Epithelial cell of proximal tubule (primary cell): ENCODE data around the gene PPP2R5D. TPM values are rescaled to one million over a fixed set of nuclear protein-coding genes. Genes with fewer than 3 reads are reported as not detected.
A peak's percentile ranks its signal among the peaks of the same experiment; 100 is the strongest.

Experiments used
- DNase-seq: peaks from one replicate; pipeline ENCODE4 v3.0.0-alpha.2; 2011; ENCODE audit warnings: low read depth
- H3K4me3 ChIP-seq: 2 replicates; pipeline ENCODE4 v1.5.1; 2011; ENCODE audit warnings: low read depth, mild to moderate bottlenecking, low read length
- CTCF ChIP-seq: conservative IDR thresholded peaks from 2 replicates; pipeline ENCODE4 v1.5.1; 2012; ENCODE audit warnings: low read depth, mild to moderate bottlenecking, low read length
- total RNA-seq: library from RNA; depleted of rRNA; stranded (reverse); fragments of >200 nt; gene quantifications from 2 replicates; pipeline ENCODE4 v1.2.3, GENCODE V29; 2015

The PPP2R5D gene
- total RNA-seq, 1 donor from 2014 or later, result 94.2 TPM

DNA sequence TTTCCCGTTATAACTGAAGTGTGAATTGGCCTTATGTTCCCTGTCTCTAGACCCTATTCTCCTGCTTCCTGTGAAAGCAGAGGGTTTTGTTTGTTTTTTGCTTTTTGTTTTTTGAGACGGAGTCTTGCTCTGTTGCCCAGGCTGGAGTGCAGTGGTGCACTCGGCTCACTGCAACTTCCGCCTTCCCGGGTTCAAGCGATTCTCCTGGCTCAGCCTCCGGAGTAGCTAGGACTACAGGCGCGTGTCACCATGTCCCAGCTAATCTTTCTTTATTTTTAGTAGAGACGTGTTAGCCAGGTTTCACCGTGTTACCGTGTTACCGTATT is 24.5 kb upstream of the PPP2R5D start:
- no peak for TF ChIP-seq CTCF
- no peak for DNase-seq
- peak overlapping the region; percentile 58 for H3K4me3 ChIP-seq

- peak within 1 kb of the TSS; percentile 58 for H3K4me3 ChIP-seq
- TF ChIP-seq CTCF, result no peak
- no peak for DNase-seq
These were observed 23.9 kb upstream of the PPP2R5D start, which contains the start of gene GNMT for GRCh38 chr6:42960243-42961019. TSS of gene GNMT (plus strand) at chr6:42960754. CDS start at chr6:42960768, 14 bp downstream.

GRCh38 chr6:42961020-42961470 is 23.3 kb upstream of the PPP2R5D start:
- peak overlapping the region; percentile 58 for H3K4me3 ChIP-seq
- TF ChIP-seq CTCF, result no peak
- DNase-seq, result no peak

DNA sequence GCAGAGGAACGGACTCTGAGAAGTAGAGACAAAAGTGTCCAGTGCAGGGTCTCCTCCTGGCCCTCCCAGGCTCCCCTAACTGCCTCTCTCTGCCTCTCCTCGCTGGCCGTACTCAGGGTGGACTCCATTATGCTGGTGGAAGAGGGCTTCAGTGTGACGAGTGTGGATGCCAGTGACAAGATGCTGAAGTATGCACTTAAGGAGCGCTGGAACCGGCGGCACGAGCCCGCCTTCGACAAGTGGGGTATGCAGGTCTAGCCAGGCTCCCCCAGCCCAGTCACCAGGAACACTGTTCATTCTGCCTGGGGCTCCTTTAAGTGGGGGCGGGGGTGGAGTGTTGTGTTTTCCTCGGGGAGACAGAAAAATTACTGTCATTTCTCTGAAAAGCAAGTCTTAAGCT is 22.3 kb upstream of the PPP2R5D start:
- H3K4me3 ChIP-seq, result no peak overlapping the region
- no peak for TF ChIP-seq CTCF
- DNase-seq, result no peak

- no peak for TF ChIP-seq CTCF
- H3K4me3 ChIP-seq, result no peak overlapping the region
These were observed 21.7 kb upstream of the PPP2R5D start for GRCh38 chr6:42962502-42963178.

DNA sequence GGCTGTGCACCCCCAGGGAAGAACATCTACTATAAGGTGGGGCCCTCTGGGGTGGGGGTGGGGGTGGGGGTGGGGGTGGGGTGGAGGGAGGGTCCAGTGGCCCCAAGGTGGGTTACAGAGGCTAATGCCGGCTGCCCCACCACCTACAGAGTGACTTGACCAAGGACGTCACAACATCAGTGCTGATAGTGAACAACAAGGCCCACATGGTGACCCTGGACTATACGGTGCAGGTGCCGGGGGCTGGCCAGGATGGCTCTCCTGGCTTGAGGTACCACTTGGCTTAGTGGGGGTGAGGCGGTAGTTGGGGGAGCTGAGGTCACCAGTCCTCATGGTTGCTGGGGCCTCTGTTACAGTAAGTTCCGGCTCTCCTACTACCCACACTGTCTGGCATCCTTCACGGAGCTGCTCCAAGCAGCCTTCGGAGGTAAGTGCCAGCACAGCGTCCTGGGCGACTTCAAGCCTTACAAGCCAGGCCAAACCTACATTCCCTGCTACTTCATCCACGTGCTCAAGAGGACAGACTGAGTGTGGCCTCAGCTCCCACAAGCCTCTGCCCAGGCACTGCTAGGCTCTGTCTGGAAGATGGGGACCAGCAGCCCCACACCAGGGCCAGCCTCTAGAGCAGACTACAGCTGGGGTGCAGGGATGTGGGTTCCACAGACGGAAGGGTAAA is 21.1 kb upstream of the PPP2R5D start:
- no peak overlapping the region for H3K4me3 ChIP-seq
- DNase-seq, result no peak
- TF ChIP-seq CTCF, result no peak

More at GRCh38 chr6:42962502-42963178, 21.7 kb upstream of the PPP2R5D start:
- DNase-seq, result no peak
